ENCODE measurements around the gene TSPO2.
A peak's percentile ranks its signal among the peaks of the same experiment; 100 is the strongest.

Gene TSPO2

DNA sequence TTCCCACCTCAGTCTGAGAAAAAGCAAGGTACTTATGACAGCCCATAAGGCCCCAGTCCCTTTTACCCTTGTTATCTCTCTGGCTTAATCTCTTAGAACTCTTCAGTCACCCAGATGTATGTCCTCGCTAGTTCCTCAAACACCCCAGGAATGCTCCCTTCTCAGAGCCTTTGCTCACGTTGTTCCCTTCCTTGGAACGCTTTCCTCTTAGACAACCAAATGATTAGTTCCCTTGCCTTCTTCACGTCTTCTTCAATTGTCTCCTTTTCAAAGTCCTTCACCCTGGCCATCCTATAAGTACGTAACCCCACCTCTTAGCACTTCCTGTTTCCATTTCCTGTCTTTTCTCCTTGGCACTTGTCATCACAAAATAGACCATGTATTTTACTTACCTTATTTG lies 9.6 kb downstream of the TSPO2 start:
- no peak for DNase-seq

DNA sequence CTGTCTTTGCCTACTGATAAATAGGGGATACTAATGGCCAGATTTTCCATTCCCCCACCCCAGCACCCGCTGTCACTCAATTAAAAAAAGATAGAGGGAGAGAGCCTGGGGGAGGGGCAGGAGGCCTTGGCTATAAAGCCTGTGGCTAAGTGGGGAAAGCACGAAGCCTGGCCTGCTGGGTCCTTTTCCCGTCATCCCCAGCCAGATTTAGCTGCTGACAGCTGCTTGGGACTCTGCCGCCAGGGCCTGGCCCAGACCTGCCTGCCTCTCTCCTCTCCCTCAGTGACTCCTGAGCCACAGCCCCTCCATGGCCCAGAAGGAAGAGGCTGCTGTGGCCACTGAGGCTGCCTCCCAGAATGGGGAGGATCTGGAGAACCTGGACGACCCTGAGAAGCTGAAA lies 10.8 kb downstream of the TSPO2 start, which contains the start of gene APOBEC2:
Gene APOBEC2 (plus strand): TSS at position 162 of the 400 bp plus-strand sequence. CDS start 146 bp downstream, at position 308.
- no peak for DNase-seq

DNA sequence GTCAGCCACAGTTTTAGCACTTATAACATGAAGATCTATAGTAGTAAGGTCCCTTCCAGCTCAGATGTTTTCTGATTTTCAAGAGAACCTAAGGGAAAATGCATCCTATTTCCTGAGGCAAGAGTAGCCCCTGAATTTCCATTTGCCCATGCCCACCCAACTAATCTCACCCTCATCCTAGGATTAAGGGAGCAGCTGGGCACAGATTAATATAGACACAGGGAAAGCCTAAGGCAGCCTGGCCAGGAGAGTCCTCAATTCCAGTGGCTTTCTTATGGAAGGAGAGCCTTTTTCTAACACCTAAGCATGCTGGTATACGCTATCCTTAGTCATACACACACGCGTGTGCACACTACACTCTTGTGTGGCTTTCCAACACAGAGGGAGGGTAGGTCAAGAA lies 12.2 kb downstream of the TSPO2 start:
- DNase-seq: no peak

DNA sequence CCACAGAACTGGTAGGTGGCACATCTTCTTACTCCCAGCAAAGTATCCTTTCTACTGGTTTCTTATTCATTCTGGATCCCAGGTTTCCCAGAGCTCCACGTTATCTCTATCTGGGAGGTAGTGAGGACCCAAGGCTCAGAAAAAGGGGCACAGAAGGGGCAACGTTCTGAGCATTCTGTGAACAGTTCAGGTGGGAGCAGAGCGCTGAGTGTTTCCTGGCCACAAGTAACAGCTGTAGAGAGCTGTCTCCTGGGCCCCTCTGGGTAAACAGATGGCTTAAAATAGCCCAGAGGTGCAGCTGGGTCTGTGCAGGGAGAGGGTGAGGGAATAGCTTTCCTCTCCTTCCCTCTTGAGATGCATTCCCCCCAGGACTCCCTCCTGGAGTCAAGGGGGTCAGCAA lies 12.9 kb downstream of the TSPO2 start:
- no peak for DNase-seq

DNA sequence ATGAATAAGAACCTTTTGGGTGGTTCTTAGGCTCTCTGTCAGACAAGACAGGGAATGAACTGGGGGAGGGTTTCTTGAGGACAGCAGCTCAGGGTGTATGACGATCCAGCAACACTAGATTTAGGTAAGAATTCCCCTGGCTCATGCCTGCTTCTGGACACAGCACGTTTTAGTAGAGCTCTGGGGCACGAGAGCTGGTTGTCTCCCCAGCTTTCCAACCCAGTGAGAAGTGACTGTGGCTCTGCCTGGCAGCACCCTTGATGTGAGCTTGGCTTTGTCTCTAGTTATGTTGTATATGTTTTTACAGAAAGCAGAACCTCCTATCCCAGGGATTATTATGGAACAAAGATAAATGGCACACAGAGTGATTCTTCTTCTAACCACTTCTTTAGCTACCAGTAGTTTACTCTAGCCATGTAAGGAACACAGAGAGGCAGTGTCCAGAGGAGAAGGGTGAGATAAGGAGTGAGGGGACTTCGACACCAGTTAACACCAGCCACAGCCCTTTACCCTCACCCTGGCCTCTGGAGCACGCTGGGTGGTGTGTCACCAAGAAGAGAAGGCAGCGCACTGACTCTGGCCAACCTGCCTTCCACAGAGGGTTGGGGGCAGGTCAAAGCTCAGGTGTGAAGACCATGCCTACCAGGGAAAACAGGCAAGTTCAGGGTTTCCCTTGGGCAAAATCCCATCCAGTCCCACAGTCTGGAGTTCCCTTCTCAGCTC lies 14.7 kb downstream of the TSPO2 start:
- no peak for DNase-seq

DNA sequence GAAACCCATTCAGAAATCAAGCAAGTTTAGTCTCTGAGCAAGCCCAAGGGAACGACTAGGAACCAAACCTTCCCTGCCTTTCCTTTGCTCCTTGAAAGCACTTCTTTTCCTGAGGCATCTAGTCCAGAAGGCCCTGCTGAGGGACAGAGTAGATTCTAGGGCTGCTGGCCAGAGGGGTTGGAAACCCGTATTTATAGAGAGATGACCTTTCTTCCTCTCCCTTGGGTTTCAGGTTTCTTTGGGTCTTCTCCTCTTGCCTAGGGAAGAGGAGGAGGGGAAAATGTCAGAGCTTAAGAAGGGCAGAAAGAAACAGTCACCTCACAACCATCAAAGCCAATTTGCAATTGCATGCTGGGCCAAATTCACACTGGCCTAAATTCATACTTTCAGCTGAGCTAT lies 16.5 kb downstream of the TSPO2 start:
- no peak for DNase-seq

DNA sequence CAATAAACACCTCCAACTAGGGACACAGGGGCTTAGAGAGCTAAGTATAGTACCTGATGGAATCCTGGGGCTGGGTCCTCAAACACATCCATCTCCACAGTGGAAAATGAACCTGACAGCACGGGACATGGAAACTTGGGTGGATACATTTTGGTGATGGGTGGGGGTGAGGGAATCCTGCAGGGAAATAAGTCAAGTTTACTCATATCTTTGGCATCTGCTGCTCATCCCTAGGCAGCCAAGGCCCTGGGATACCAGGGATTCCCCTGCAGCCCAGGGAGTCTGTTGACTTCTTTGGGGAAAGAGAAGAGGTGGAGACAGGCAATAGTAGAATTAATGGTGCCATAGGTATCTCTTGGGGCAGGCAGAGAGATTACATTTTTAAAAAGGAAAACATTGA lies 17.3 kb downstream of the TSPO2 start:
- no peak for DNase-seq

DNA sequence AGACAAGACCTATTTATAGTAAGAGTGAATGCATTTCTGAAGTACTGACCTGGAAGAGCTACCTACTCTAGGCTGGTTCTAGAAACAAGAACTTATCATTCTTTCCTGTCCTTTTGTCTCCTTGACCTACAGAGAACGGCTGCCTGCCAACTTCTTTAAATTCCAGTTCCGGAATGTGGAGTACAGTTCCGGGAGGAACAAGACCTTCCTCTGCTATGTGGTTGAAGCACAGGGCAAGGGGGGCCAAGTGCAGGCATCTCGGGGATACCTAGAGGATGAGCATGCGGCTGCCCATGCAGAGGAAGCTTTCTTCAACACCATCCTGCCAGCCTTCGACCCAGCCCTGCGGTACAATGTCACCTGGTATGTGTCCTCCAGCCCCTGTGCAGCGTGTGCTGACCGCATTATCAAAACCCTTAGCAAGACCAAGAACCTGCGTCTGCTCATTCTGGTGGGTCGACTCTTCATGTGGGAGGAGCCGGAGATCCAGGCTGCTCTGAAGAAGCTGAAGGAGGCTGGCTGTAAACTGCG lies 19.0 kb downstream of the TSPO2 start:
- no peak for DNase-seq

DNA sequence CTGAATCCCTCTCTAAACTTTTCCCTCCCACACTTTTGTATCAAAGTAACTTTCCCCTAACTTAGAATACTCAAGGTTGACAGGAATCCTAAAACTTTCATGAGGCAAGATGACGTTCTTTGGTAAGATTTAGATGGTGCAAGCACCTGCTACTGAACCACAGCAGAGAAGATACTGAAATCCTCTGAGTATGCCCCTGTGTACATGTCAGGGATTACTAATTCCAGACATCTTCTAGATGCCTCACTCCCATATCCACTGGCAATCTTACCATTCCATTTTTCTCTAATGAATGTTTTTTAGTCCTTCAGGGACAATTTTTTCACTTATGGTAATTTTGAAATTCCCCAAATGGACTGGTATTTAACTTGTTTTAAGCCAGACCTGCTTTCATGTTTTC lies 19.8 kb downstream of the TSPO2 start:
- no peak for DNase-seq

DNA sequence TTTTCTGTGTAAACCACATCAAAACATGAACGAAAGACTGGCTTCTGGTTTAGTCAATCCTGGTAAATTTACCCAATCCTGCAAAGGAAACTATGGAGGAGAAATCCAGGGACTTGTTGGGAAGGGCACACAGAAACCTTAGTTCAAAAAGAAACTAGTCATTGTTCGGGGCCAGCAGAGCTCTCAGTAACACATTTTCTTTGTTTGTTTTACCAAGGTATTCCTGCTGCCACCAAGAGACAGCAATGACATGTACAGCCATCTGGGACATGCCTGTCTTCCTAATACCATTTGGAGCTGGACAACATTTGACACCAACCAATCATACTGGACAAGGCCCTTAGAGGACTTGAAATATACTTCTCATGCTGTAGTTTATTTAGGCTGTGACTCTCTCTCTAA lies 21.6 kb downstream of the TSPO2 start:
- DNase-seq: no peak

DNA sequence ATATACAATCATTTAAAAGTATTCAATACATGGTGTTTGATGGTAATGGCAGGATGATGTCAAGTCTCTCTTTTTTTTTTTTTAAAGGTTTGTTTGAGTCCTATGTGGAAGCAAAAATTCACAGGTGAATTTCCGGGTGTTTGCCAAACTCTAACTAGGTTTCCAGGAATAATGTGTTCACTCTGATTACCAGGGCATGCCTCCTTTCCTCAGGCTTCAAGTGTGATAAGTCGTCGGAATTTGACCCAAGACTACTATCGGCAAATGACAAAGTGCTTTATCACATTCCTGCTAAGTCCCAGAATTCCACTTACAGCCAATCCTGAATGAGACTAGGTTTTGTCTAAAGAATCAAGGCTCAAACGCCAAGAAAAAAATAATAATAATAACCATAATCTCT lies 22.6 kb downstream of the TSPO2 start:
- DNase-seq: no peak

DNA sequence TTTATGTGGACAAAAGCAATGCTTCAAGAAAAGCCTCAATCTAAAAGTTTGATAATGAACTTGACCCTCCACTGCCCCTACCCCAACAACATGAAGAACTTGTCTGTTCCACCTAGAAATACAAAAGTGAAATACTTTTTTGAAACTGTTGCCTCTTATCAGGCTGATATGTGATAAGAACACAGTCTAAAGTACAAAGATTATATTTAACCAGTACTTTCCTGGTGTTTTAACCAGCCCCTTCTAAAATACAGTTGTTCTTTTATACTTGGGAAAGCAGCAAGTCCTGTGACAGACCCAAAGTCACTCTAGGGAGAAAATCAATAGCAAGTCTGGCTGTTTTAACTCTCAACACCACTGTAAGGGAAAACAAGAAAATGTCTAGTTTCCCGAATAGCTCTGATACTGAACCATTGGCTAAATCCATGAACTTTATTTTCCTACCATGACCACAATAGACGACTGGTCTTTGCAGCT lies 23.3 kb downstream of the TSPO2 start:
- no peak for DNase-seq

DNA sequence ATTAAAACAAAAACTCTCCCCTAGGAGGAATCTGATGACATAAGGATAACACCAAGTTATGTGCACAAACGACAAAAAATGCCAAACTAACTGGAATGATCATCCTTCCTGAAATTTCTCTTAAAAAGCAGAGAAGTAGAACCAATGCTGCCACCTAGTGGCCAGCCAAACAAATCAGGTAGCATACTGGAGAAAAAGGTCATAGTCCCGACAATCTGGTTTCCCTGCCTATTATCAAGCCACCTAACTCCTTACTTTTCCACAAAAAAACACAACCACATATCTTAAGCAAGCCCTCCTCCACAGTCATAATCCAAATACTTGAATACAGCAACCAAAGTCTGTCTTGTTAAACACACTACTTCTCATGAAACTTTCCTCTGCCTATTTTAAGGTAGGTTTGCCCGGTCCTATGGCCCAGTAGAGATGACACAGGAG lies 24.6 kb downstream of the TSPO2 start:
- no peak for DNase-seq

DNA sequence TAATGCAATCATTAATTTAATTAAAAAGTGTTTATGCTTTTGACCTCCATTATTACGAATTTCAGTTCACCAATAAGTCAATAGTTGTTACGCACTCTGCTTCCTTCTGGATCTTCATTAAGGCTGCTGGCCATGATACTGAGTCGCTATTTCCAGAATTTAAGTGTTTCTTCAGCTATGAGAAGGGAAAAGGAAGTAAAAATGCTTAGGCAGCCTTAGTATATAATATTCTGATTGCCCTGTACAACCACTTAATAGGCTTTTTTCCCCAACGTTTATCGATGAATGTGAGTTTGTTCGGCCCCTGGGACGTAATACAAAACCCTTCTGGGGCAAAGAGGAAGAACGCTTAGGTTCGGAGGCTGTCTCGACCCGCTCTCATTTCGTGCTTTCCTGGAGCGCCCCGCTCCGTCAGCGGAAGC lies 29.2 kb downstream of the TSPO2 start:
- DNase-seq: no peak

DNA sequence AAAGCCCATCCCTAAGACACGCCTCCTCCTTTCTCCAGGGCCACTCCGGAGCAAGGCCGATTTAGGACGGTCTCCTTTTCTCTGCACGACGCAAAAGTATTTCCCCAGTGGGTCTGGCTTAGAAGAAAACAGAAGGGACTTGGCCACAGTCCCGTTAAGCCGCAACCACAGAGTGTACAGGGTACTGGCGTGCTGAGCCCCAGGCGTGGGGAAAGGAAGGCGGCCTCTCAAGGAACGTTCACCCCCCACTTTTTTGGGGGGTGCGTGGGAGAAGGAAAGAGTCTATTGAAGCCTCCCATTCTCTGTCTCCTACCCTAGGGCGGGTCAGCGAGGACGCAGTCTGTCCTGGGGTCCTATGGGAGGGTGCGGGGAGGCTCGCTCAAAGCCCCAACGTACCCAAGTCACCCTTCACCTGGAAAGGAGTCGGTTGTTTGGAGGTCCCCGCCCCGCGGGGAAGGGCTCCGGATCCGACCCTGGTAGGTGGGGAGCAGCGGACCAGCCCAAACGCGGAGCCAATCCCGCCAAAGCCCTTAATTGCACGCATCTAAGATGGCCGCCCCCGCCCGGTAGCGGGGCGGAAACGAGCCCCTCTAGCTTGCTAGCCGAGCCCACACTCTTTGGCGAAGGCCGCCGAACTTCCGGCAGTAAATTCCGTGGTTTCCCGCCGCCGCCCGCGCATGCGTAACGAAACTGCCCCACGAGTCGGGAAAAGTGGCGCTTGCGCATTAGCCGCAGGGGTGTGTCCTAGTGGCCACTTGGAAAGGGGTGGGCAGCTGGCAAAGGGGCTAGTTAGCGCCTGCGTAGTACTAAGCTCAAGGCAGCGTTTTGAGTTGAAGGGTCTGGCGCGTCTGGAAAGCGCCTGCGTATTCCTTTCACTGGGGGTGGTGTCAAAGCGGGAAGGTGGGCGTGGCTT lies 29.9 kb downstream of the TSPO2 start, which contains the start of gene OARD1:
Gene OARD1 (minus strand): TSS at position 434 of the 913 bp plus-strand sequence. CDS start 722 bp downstream, outside the sequence.
- DNase-seq: peak; percentile 97

DNA sequence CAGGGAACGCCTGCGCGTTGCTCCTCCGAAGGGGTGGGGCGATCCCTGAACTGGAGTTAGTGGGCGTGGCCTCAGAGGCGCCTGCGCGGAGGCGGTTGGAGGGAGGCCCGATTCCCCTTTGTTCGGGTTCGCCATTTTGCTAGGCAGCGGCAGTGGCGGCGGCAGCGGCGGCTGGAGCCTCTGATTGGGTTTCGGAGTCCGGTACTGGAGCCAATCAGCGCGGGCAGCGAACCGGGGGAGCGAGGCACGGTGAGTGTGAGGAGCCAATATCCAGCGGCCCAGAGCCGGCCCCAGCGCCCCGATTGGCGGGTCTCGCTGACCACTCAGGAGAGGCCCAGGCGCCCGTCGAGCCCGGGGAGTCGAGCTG lies 30.6 kb downstream of the TSPO2 start, which contains the start of gene NFYA:
Gene NFYA (plus strand): TSS at position 139 of the 367 bp plus-strand sequence. CDS start 6,116 bp downstream, outside the sequence.
- DNase-seq: no peak

DNA sequence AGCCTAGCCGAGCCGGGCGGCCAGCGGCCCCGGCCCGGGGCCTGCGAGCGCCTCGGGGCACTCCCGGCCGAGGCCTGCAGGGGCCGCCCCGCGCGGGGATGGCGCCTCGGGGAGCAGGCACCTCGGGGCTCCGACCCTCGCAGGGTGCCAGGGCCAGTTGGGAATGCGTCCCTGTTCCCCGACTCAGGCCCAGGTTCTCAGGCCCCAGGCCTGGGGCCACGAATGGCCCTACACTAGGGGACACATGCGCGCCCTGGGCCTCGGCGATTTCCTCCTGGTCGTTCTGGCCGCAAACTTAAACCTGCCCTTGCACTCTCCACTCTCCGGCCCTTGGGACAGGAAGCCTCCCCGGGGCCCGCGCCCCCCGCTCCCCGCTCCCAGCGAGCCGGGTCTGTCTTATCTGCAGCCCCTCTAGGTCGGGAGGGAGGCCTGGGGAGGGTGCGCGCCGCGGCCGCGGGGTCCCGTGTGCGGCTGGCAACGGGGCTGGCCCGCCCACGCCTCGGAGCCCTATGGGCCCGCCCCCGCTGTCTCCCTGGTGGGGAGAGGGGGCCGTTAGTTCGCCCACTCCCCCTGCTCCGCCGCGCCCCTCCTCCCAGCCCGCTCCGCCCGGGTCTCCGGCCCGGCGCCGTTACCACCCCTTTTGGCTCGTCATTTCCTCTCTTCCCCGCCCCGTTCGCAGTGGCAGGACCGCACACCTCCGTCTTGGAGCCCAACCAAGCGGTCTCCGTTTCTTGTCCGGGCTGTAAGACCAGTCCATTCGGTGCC lies 31.1 kb downstream of the TSPO2 start:
- DNase-seq: peak; percentile 87

DNA sequence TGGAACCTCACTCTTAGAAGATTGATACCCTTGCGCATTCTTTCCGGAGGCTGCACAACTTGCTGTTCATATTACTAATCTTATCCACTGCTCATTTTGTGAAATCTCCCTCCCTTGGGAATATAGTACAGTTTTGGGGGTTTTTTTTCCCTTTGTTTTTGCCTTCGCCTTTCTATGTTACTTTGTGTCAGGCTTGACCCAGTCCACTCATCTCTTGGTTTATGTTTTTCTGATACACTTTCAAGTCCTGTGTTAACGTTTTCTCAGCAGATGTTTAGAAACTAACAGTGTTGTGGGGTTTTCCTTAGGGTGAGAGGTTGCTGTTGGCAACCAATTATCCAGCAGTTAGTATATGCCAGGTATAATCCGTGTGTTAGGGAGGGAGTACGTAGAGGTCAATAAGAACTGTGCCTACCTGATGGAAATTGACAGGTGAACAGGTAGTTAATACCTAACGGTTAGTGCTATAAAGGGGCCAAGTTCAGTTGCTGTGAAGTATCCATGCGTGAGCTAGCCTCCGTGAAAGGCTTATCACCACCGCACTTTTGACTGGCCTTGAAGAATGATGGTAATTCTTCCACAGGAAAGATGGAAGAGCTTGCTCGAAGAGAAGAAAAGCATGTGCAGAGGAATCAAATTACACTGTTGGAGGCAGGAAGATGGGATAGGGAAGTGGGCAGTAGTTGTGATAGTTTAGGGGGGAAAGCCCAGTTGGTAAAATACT lies 31.9 kb downstream of the TSPO2 start:
- DNase-seq: peak; percentile 51

DNA sequence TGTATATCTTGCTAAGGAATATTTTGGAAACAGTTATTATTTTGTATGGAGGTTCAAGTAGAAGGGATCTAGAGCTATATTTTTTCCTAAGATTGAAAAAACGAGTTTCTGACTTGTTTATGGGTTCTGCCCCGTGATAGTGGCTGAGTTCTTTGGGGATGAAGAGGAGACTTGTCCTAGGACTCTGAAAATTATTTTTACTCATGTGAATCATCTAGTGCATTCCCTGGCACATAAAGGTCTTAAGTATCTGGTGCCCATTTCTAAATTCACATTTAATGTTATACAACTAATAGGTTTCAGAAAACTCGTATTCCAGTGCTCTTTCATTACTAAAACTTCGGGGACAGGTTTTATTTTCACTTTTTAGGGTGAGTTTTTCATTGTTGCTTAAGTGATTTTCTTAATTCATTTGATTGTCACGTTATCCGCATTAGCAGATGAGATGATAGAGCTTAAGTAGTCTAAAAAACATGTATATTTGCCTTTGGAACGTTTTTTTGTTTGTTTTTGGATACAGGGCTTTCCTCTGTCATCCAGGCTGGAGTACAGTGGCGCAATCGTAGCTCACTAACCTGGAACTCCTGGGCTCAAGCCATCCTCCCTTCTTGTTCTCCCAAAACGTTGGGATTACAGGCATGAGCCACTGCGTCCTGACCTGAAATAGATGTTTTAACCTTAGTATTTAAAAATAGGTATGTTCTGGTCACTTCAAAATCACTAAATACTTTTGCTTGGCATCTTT lies 32.6 kb downstream of the TSPO2 start:
- DNase-seq: no peak

Data from right kidney (tissue), 1 donor.